ENCODE results near the gene KRT71.
A peak's percentile ranks its signal among the peaks of the same experiment; 100 is the strongest.
"Not testable (repeated sequence)": the region's sequence is repeated elsewhere in the genome, so short reads cannot be mapped to it uniquely, and the experiment has no call there.

The KRT71 gene

GRCh38 chr12:52552681-52553195, at the start of gene KRT71:
Gene KRT71 (minus strand): TSS chr12:52553145. CDS start chr12:52553077, 68 bp downstream.
- no peak for DNase-seq

GRCh38 chr12:52602552-52602951, 49.6 kb upstream of the KRT71 start:
- no peak for DNase-seq

- no peak for DNase-seq
Measured at GRCh38 chr12:52601671-52602070, 48.7 kb upstream of the KRT71 start.

GRCh38 chr12:52600941-52601481, 48.1 kb upstream of the KRT71 start, which contains the start of gene KRT72:
Gene KRT72 (minus strand): TSS chr12:52601463. CDS start chr12:52601452, 11 bp downstream.
- DNase-seq, result no peak

GRCh38 chr12:52600475-52600874, 47.5 kb upstream of the KRT71 start:
- no peak for DNase-seq

GRCh38 chr12:52600071-52600470, 47.1 kb upstream of the KRT71 start:
- no peak for DNase-seq

GRCh38 chr12:52598966-52599365, 46.0 kb upstream of the KRT71 start:
- DNase-seq, result no peak

- DNase-seq, result not testable (repeated sequence)
Measured at GRCh38 chr12:52594237-52594636, 41.3 kb upstream of the KRT71 start.

- DNase-seq, result no peak
Measured at GRCh38 chr12:52591521-52591920, 38.6 kb upstream of the KRT71 start.

- no peak for DNase-seq
Measured at GRCh38 chr12:52590021-52590420, 37.1 kb upstream of the KRT71 start.

GRCh38 chr12:52587563-52587962, 34.6 kb upstream of the KRT71 start:
- no peak for DNase-seq

- DNase-seq, result peak; percentile 39
Measured at GRCh38 chr12:52585946-52586345, 33.0 kb upstream of the KRT71 start.

GRCh38 chr12:52585066-52585465, 32.1 kb upstream of the KRT71 start:
- DNase-seq, result no peak

GRCh38 chr12:52584156-52584682, 31.3 kb upstream of the KRT71 start:
- no peak for DNase-seq

GRCh38 chr12:52582971-52583456, 30.1 kb upstream of the KRT71 start:
- peak; percentile 70 for DNase-seq

GRCh38 chr12:52582486-52582885, 29.5 kb upstream of the KRT71 start:
- DNase-seq, result no peak

- DNase-seq, result no peak
Measured at GRCh38 chr12:52581481-52581880, 28.5 kb upstream of the KRT71 start.

- DNase-seq, result no peak
Measured at GRCh38 chr12:52581066-52581465, 28.1 kb upstream of the KRT71 start.

GRCh38 chr12:52580496-52580895, 27.6 kb upstream of the KRT71 start:
- DNase-seq, result no peak

- no peak for DNase-seq
Measured at GRCh38 chr12:52579468-52580465, 26.8 kb upstream of the KRT71 start.

GRCh38 chr12:52578469-52578868, 25.5 kb upstream of the KRT71 start:
- no peak for DNase-seq

- no peak for DNase-seq
Measured at GRCh38 chr12:52577316-52577715, 24.4 kb upstream of the KRT71 start.

GRCh38 chr12:52575948-52576347, 23.0 kb upstream of the KRT71 start:
- DNase-seq, result no peak
